B cell (primary cell): ENCODE results near the gene AGBL4.

Source experiments
- CTCF ChIP-seq: fragments of 200-600 bp; IDR thresholded peaks from one replicate; pipeline ENCODE4 v1.8.0; 2022; ENCODE audit warnings: antibody characterized with exemption, mild to moderate bottlenecking
- EZH2 ChIP-seq: IDR thresholded peaks from 2 replicates; pipeline ENCODE4 v1.6.1; 2012; ENCODE audit warnings: borderline replicate concordance, low read depth, mild to moderate bottlenecking, moderate library complexity, low read length; ENCODE audit not compliant: insufficient read depth, poor library complexity, severe bottlenecking

- TF ChIP-seq CTCF (no peak), EZH2 (no peak)
Observed at GRCh38 chr1:49346767-49347349, 676.9 kb downstream of the AGBL4 start.
